IMR-90 (cell line): ENCODE results near the gene PSMC6. TPM values are rescaled to one million over a fixed set of nuclear protein-coding genes. Genes with fewer than 3 reads are reported as not detected.
A peak's percentile ranks its signal among the peaks of the same experiment; 100 is the strongest.

Experiments
- ATAC-seq: fragments of 200-7000 bp; cut with Tn5 transposase; 2 replicates; pipeline ENCODE4 v1.9.1; 2020; ENCODE audit warnings: low read depth, mild to moderate bottlenecking, moderate library complexity
- Bru-seq: library from RNA; stranded (reverse); fragments of 400-500 nt; gene quantifications from one replicate; lab custom pipeline; 2021; lab: Mats Ljungman, UMichigan
- BruChase-seq, 2 experiments: library from RNA; stranded (reverse); fragments of 400-500 nt; gene quantifications; one replicate each; lab custom pipeline; 2021; lab: Mats Ljungman, UMichigan
- BruUV-seq: library from RNA; stranded (reverse); fragments of 400-500 nt; replicated peaks from 2 replicates; lab custom pipeline; 2021; lab: Mats Ljungman, UMichigan
- CTCF ChIA-PET: fragments of 300-600 bp; formaldehyde crosslinking; extraction: SDS; loops from one replicate; lab custom pipeline; 2021; ENCODE audit warnings: antibody characterized with exemption; lab: Yijun Ruan, JAX
- POLR2A ChIA-PET: fragments of 300-600 bp; sonication (Branson Sonifier 250); formaldehyde crosslinking; loops from one replicate; lab custom pipeline; 2022; ENCODE audit warnings: antibody characterized with exemption; ENCODE audit not compliant: unreplicated experiment; lab: Charles Lee
- DNase-seq: peaks from one replicate; pipeline ENCODE4 v3.0.0; 2013
- H2AFZ ChIP-seq: replicated peaks from 2 replicates; pipeline ENCODE3; 2013; ENCODE audit warnings: low read length, mild to moderate bottlenecking; ENCODE audit not compliant: poor library complexity
- H2AK5ac ChIP-seq: 2 replicates; pipeline ENCODE4 v1.6.1; 2013; ENCODE audit warnings: low read depth, low read length, inconsistent platforms
- H2AK9ac ChIP-seq: replicated peaks from 2 replicates; pipeline ENCODE3; 2013; ENCODE audit warnings: mild to moderate bottlenecking, low read depth, low read length, moderate library complexity; ENCODE audit not compliant: poor library complexity
- H2BK120ac ChIP-seq: 2 replicates; pipeline ENCODE4 v1.6.1; 2013; ENCODE audit warnings: low read depth, low read length, inconsistent platforms
- H2BK15ac ChIP-seq: 3 replicates; pipeline ENCODE4 v1.6.1; 2013; ENCODE audit warnings: low read depth, low read length, inconsistent platforms
- H2BK20ac ChIP-seq: 2 replicates; pipeline ENCODE4 v1.6.1; 2013; ENCODE audit warnings: low read depth, mild to moderate bottlenecking, inconsistent platforms, low read length, moderate library complexity
- H2BK5ac ChIP-seq: 2 replicates; pipeline ENCODE4 v1.6.1; 2013; ENCODE audit warnings: mild to moderate bottlenecking, low read depth, low read length, inconsistent platforms; ENCODE audit not compliant: poor library complexity, severe bottlenecking
- H3K14ac ChIP-seq: replicated peaks from 2 replicates; pipeline ENCODE4 v1.6.1; 2013; ENCODE audit warnings: low read depth, low read length, inconsistent platforms
- H3K18ac ChIP-seq: 2 replicates; pipeline ENCODE4 v1.6.1; 2013; ENCODE audit warnings: low read depth, low read length, control low read depth
- H3K23ac ChIP-seq: 2 replicates; pipeline ENCODE4 v1.6.1; 2013; ENCODE audit warnings: low read depth, low read length, inconsistent platforms
- H3K27ac ChIP-seq: 2 replicates; pipeline ENCODE4 v1.5.1; 2013; ENCODE audit warnings: mild to moderate bottlenecking, control low read depth, low read length; ENCODE audit not compliant: insufficient read depth
- H3K27me3 ChIP-seq: 2 replicates; pipeline ENCODE4 v1.6.1; 2013; ENCODE audit warnings: low read length; ENCODE audit not compliant: control insufficient read depth, insufficient read depth
- H3K36me3 ChIP-seq: 2 replicates; pipeline ENCODE4 v1.6.1; 2013; ENCODE audit warnings: low read length, mixed read lengths; ENCODE audit not compliant: control insufficient read depth, insufficient read depth
- H3K4ac ChIP-seq: 2 replicates; pipeline ENCODE4 v1.6.1; 2013; ENCODE audit warnings: low read depth, low read length, inconsistent platforms
- H3K4me1 ChIP-seq: 2 replicates; pipeline ENCODE4 v1.6.1; 2013; ENCODE audit warnings: low read length, mixed read lengths; ENCODE audit not compliant: control insufficient read depth, insufficient read depth
- H3K4me2 ChIP-seq: 2 replicates; pipeline ENCODE4 v1.6.1; 2013; ENCODE audit warnings: low read depth, mild to moderate bottlenecking, control low read depth, low read length, moderate library complexity
- H3K4me3 ChIP-seq: 2 replicates; pipeline ENCODE4 v1.5.1; 2013; ENCODE audit warnings: low read depth, mild to moderate bottlenecking, control low read depth, low read length, moderate library complexity; ENCODE audit not compliant: insufficient read depth
- H3K56ac ChIP-seq: 2 replicates; pipeline ENCODE4 v1.6.1; 2013; ENCODE audit warnings: low read length, inconsistent platforms; ENCODE audit not compliant: insufficient read depth; ENCODE audit errors: extremely low read depth
- H3K79me1 ChIP-seq, 2 experiments: 2 replicates each; pipeline ENCODE4 v1.6.1; 2013; ENCODE audit warnings: low read length in 2 of 2, inconsistent platforms in 1 of 2, low read depth in 1 of 2
- H3K9ac ChIP-seq: 2 replicates; pipeline ENCODE4 v1.6.1; 2013; ENCODE audit warnings: low read depth, low read length, control low read depth
- H3K9me1 ChIP-seq: 2 replicates; pipeline ENCODE4 v1.6.1; 2013; ENCODE audit warnings: low read length, inconsistent platforms; ENCODE audit not compliant: insufficient read depth
- H3K9me3 ChIP-seq: 2 replicates; pipeline ENCODE4 v1.6.1; 2013; ENCODE audit warnings: low read length; ENCODE audit not compliant: control insufficient read depth, insufficient read depth
- H4K20me1 ChIP-seq: 2 replicates; pipeline ENCODE4 v1.6.1; 2013; ENCODE audit warnings: low read length, inconsistent platforms; ENCODE audit not compliant: insufficient read depth
- H4K5ac ChIP-seq: 2 replicates; pipeline ENCODE4 v1.6.1; 2013; ENCODE audit warnings: mild to moderate bottlenecking, low read depth, low read length, control low read depth
- H4K8ac ChIP-seq, 2 experiments: 2 replicates each; pipeline ENCODE4 v1.6.1; 2013; ENCODE audit warnings: low read depth in 2 of 2, low read length in 2 of 2, control low read depth in 1 of 2, inconsistent platforms in 1 of 2
- H4K91ac ChIP-seq: 2 replicates; pipeline ENCODE4 v1.6.1; 2013; ENCODE audit warnings: low read depth, low read length, inconsistent platforms; ENCODE audit not compliant: insufficient read depth
- CHD1 ChIP-seq: IDR thresholded peaks from 2 replicates; pipeline ENCODE4 v1.6.1; 2012; ENCODE audit warnings: low read depth, low read length, improper control_type of control experiment
- MAZ ChIP-seq: IDR thresholded peaks from 2 replicates; pipeline ENCODE4 v1.6.1; 2012; ENCODE audit warnings: low read depth, mild to moderate bottlenecking, low read length, improper control_type of control experiment, moderate library complexity, borderline replicate concordance
- MXI1 ChIP-seq: IDR thresholded peaks from 2 replicates; pipeline ENCODE4 v1.6.1; 2012; ENCODE audit warnings: low read depth, mild to moderate bottlenecking, low read length, moderate library complexity, borderline replicate concordance
- POLR2A ChIP-seq: IDR thresholded peaks from 2 replicates; pipeline ENCODE4 v1.6.1; 2012; ENCODE audit warnings: mild to moderate bottlenecking, low read depth, low read length
- RFX5 ChIP-seq: IDR thresholded peaks from 2 replicates; pipeline ENCODE4 v1.8.0; 2012; ENCODE audit warnings: low read depth, mild to moderate bottlenecking, low read length, moderate library complexity
- WGBS, 2 experiments: methylation state at CpG; one replicate each; pipeline versions ENCODE4 v1.1.5 to v1.1.7; 2013; ENCODE audit warnings: missing lambda C conversion rate in 2 of 2; ENCODE audit not compliant: insufficient read length in 1 of 2; ENCODE audit errors: extremely low coverage in 2 of 2; 5-methylcytosine and 5-hydroxymethylcytosine counted together
- dilution Hi-C: fragments of 300-500 bp; cut with HindIII; formaldehyde crosslinking; loops from one replicate; pipeline ENCODE4 v1.14.3; 2018; ENCODE audit warnings: low sequenced_read_pairs; ENCODE audit not compliant: unreplicated experiment
- in situ Hi-C: fragments of 300-500 bp; cut with MboI; formaldehyde crosslinking; loops from 3 replicates; pipeline ENCODE4 v1.14.3; 2019; ENCODE audit warnings: low sequenced_read_pairs, inconsistent platforms, mixed read lengths
- intact Hi-C: fragments of 100-400 bp; cut with micrococcal nuclease; formaldehyde crosslinking; loops from 2 replicates; pipeline ENCODE4 v1.10.0; 2022
- long read RNA-seq: library from polyadenylated mRNA; unstranded; transcript quantifications from one replicate; pipeline ENCODE4 v2.0.0, GENCODE V29; 2021; ENCODE audit not compliant: unreplicated experiment
- polyA plus RNA-seq, 3 experiments: library from polyadenylated mRNA; depleted of rRNA; stranded (reverse); fragments of >200 nt; gene quantifications; 2 replicates each; pipeline ENCODE4 v1.2.3, GENCODE V29; 2012; ENCODE audit warnings: low replicate concordance in 1 of 3
- total RNA-seq: library from RNA; depleted of rRNA; stranded (reverse); fragments of >200 nt; gene quantifications from 2 replicates; pipeline ENCODE4 v1.2.3, GENCODE V29; 2012; rRNA removed

Gene PSMC6
- total RNA-seq = 62.9 and 139 TPM in 2 replicates
- 61.3 and 85.4 TPM in 2 replicates for polyA plus RNA-seq (2012; rRNA removed)
- 4.8 and 9.7 TPM in 2 replicates for polyA plus RNA-seq (2012; cell fraction: cytosol; rRNA removed)
- 10.1 and 67.5 TPM in 2 replicates for polyA plus RNA-seq (2012; cell fraction: nucleus; rRNA removed; ENCODE audit: low replicate concordance)
- Bru-seq, nascent RNA = percentile 90 among the genes with signal in this experiment
- BruChase-seq, experiment 1, labeled RNA remaining after a 6-hour chase = percentile 80 among the genes with signal in this experiment
- percentile 76 among the genes with signal in this experiment for BruChase-seq, experiment 2, labeled RNA remaining after a 2-hour chase
- long read RNA-seq, transcript PSMC6-201 (14 exons, 2,188 nt) = major isoform, 81 of 92 reads
- long read RNA-seq, partial matches to known transcripts = 7 of 92 reads
- long read RNA-seq, other reads (novel, unspliced or antisense) = 4 of 92 reads

DNA sequence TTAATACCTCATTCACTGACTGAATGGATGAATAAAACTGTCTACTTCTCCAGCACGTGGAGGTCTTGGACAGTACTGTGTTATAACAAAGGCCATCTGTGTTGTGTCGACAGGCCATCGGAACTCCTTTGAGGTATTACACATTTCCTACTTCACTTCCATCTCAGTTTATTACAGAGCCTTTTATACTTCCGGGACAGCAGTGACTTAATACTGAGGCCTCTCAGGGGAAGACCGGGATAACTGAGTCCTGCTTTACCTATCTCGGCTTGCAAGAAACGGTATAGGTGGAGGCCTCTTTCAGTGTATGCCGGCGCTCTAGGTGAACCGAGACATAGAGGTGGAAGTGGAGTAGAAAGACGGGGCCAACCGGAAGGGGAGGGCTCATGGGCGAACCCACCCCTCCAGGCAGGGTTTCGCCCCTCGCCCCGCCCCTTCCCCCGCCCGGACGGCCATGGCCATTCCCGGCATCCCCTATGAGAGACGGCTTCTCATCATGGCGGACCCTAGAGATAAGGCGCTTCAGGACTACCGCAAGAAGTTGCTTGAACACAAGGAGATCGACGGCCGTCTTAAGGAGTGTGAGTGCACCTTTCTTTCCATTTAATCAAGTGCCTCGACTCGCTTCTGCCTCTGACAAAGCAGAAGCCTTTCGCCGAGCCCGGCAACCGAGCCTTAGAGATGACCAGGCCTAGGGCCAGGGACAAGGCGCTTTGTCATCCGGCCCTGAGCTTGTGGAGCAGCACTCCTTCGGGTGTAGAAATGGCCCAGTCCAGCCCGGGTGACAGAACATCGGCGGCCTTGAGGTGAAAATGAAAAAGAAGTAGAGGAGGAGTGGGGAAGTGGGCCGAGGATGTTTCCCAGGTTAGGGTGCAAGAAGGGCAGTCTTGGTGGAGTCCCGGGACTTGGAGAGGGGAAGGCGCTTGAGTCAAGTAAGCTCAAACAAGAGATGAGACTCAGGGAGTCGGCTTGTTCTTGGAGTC, at the start of gene PSMC6:
Gene PSMC6, plus strand, starts transcription at position 477 of the 983 bp plus-strand sequence. Its CDS starts 20 bp downstream, at position 497.
- Histone ChIP-seq H4K20me1 (peaks cover 18% of the 10 kb centered on the region; the same call in 1 of the 2 replicates), H2BK15ac (peak within 1 kb of the TSS; percentile 46; the same call in 1 of the 3 replicates), H2AK5ac (peak within 1 kb of the TSS; percentile 72), H3K18ac (peak within 1 kb of the TSS; percentile 80), H2AK9ac (peak within 1 kb of the TSS; percentile 88), H3K56ac (peak within 1 kb of the TSS; percentile 95), H3K4me1 (peaks cover 4% of the 10 kb centered on the region), H3K4me2 (peak within 1 kb of the TSS; percentile 99), H3K27ac (peak within 1 kb of the TSS; percentile 98), H3K79me1 (peaks cover 2 to 38% of the 10 kb centered on the region in 2 experiments; a peak in 2 of 4 replicates), H2BK120ac (peak within 1 kb of the TSS; percentile 52), H3K14ac (peak within 1 kb of the TSS; percentile 96), H3K9me3 (no peaks in the 10 kb centered on the region), H2AFZ (peak within 1 kb of the TSS; percentile 92), H3K9me1 (peaks cover 2% of the 10 kb centered on the region; the same call in 1 of the 2 replicates), H2BK20ac (0 out of 2 replicates have a peak within 1 kb of the TSS, but pooled peaks have one; percentile 0), H4K5ac (peak within 1 kb of the TSS; percentile 96), H3K4me3 (peak within 1 kb of the TSS; percentile 90), H4K8ac (peak within 1 kb of the TSS; percentile 90 to 100), H3K4ac (peak within 1 kb of the TSS; percentile 93), H3K23ac (peak within 1 kb of the TSS; percentile 93), H4K91ac (peak within 1 kb of the TSS; percentile 86), H3K36me3 (peaks cover 8% of the 10 kb centered on the region), H3K27me3 (no peaks in the 10 kb centered on the region), H3K9ac (peak within 1 kb of the TSS; percentile 98), H2BK5ac (peak within 1 kb of the TSS; percentile 88)
- in situ Hi-C loops (loop anchor here (25.0 kb wide), 1 partner anchor 695 kb away; no protein-coding TSS in a partner anchor), intact Hi-C loops (no loop called here), dilution Hi-C loops (no loop called here)
- DNase-seq (peak; percentile 83), ATAC-seq (peak; percentile 98)
- BruUV-seq = no TSS peak
- CTCF ChIA-PET = no interaction called here
- WGBS, 2 experiments = 0% methylated on average over 16 of the region's 43 CpGs; no CpG with 5 or more reads in 1 of the 2 experiments
- TF ChIP-seq CHD1 (0 out of 2 replicates have a peak, but pooled peaks have one; percentile 38), RFX5 (no peak), POLR2A (peak; percentile 93), MXI1 (0 out of 2 replicates have a peak, but pooled peaks have one; percentile 8), MAZ (peak; percentile 79; the same call in 1 of the 2 replicates)
- POLR2A ChIA-PET = no interaction called here
